Endothelial cell (in vitro differentiated cells): ENCODE results near the gene NT5DC2. TPM values are rescaled to one million over a fixed set of nuclear protein-coding genes. Genes with fewer than 3 reads are reported as not detected.

Experiments used
- DNase-seq: peaks from one replicate; pipeline ENCODE4 v3.0.0; 2021; ENCODE audit warnings: low spot score
- H3K27ac Mint-ChIP-seq: one replicate; pipeline ENCODE4 v1.8.0; 2021; ENCODE audit warnings: mixed read lengths, inconsistent platforms; ENCODE audit not compliant: unreplicated experiment
- H3K27me3 Mint-ChIP-seq: one replicate; pipeline ENCODE4 v1.8.0; 2021; ENCODE audit warnings: mild to moderate bottlenecking, moderate library complexity, mixed read lengths, inconsistent platforms; ENCODE audit not compliant: unreplicated experiment
- H3K36me3 Mint-ChIP-seq: one replicate; pipeline ENCODE4 v1.8.0; 2021; ENCODE audit warnings: mild to moderate bottlenecking, low read depth, mixed read lengths, inconsistent platforms; ENCODE audit not compliant: unreplicated experiment
- H3K4me1 Mint-ChIP-seq: one replicate; pipeline ENCODE4 v1.8.0; 2021; ENCODE audit warnings: mild to moderate bottlenecking, mixed read lengths, inconsistent platforms; ENCODE audit not compliant: unreplicated experiment
- H3K4me3 Mint-ChIP-seq: one replicate; pipeline ENCODE4 v1.8.0; 2021; ENCODE audit warnings: mild to moderate bottlenecking, mixed read lengths, inconsistent platforms; ENCODE audit not compliant: unreplicated experiment
- H3K9me3 Mint-ChIP-seq: one replicate; pipeline ENCODE4 v1.8.0; 2021; ENCODE audit warnings: mixed read lengths, inconsistent platforms; ENCODE audit not compliant: unreplicated experiment
- total RNA-seq: library from RNA; stranded (reverse); fragmentation: NEBNext Ultra II Directional; extraction: Animal tissue kit (Norgen Biotek cat#: 25700); gene quantifications from one replicate; pipeline ENCODE4 v1.2.1, GENCODE V29; 2021; ENCODE audit not compliant: unreplicated experiment
- TF ChIP-seq, protein P1 (sequence below): fragments of 200-600 bp; sonication (generic); IDR thresholded peaks from one replicate; pipeline ENCODE4 v1.5.0; 2021; ENCODE audit warnings: antibody characterized with exemption; ENCODE audit not compliant: unreplicated experiment

NT5DC2 gene
- total RNA-seq, 1 donor from 2014 or later = 252 TPM

DNA sequence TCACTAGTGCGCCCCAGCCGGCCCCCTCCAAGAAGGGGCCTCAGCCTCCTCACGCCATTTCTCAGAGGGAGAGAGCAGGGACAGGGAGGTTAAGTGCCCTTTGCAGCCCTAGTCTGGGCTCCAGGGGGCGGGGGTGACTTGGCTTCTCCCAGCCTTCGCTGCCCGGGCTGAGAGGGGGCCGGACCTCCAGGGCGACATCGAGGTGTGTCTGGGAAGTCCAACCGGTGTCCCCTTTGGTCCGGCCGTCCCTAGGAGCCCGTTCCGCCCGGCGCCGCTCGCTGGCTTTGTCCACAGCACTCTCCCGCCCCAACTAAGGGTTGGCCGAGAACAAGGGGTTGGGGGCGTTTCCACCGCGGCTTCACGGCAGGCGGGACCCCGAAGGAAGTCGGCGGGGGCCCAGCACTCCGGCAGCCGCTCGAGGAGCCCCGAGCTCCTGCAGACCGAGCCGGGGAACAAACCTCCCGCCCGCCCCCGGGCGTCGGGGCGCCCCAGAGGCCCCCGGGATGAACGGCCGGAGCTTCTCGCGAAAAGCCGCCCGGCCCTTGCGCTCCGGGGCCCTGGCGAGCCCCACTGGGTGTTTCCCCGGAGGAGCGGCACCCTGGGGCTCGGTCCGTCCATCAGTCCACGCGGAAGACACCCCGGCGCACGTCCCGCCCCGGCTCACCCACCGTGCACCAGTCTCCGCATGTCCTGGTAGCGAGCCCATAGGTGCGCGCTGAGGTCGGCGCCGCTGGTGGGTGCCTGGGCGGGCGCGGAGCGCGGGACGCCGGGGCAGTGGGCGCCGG, 627 bp downstream of the NT5DC2 start:
- TF ChIP-seq, protein P1, sequence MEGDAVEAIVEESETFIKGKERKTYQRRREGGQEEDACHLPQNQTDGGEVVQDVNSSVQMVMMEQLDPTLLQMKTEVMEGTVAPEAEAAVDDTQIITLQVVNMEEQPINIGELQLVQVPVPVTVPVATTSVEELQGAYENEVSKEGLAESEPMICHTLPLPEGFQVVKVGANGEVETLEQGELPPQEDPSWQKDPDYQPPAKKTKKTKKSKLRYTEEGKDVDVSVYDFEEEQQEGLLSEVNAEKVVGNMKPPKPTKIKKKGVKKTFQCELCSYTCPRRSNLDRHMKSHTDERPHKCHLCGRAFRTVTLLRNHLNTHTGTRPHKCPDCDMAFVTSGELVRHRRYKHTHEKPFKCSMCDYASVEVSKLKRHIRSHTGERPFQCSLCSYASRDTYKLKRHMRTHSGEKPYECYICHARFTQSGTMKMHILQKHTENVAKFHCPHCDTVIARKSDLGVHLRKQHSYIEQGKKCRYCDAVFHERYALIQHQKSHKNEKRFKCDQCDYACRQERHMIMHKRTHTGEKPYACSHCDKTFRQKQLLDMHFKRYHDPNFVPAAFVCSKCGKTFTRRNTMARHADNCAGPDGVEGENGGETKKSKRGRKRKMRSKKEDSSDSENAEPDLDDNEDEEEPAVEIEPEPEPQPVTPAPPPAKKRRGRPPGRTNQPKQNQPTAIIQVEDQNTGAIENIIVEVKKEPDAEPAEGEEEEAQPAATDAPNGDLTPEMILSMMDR = no peak
- Mint-ChIP-seq H3K27me3 (peaks cover 29% of the 10 kb centered on the region), H3K9me3 (no peaks in the 10 kb centered on the region), H3K36me3 (peaks cover 14% of the 10 kb centered on the region), H3K27ac (no peak overlapping the region), H3K4me1 (peaks cover 20% of the 10 kb centered on the region), H3K4me3 (peak overlapping the region; percentile 89)
- peak; percentile 46 for DNase-seq

DNA sequence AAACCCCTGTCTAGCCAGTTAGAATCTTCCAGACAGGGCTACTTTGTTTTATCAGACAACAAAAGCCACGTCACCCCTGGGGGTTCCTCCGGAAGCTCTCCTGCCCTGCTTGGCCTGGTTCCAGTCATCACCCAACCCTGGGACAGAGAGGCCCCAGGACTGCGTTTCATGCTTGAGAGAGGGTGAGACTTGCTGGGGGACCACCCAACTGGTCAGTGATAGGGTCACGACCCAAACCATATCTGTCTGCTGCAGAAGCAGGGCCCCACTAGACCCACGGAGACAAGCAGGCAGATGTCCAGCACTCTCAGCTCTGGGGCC, 1.2 kb downstream of the NT5DC2 start:
- no peaks in the 10 kb centered on the region for H3K9me3 Mint-ChIP-seq
- H3K27me3 Mint-ChIP-seq = peaks cover 29% of the 10 kb centered on the region

DNA sequence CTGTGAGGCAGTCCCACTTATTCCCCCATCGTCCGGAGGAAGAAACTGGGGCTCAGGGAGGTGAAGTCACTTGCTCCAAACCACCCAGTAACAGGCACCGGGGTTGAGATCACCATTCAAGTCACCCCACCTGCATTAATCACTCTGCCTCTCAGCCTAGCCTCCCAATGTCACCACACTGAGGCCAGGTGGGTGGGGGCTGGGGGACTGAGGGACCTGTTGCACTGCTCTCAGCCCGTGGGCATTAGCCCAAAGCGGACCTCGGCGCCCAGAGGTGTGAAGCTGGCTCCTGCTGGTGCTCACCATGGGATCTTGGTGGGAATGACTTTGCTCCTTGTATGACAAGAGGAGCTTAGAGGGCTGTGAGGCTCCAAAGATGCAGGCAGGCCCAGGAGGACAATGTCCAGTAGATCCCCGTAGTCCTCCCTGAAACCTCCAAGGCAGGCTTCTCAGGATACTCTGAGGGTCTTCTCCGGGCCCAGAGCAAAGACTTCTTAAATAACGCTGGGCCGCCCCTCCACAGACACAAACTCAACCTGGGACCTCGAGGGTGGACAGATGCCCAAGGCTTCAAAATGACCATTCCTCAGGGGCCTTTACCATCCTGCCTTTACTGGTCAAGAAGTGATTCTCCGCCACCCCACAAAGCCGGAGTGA, 1.7 kb downstream of the NT5DC2 start:
- Mint-ChIP-seq H3K27me3 (peaks cover 29% of the 10 kb centered on the region), H3K36me3 (peaks cover 11% of the 10 kb centered on the region), H3K4me1 (peaks cover 13% of the 10 kb centered on the region), H3K9me3 (no peaks in the 10 kb centered on the region), H3K27ac (peak overlapping the region; percentile 81), H3K4me3 (peak overlapping the region; percentile 89)
- TF ChIP-seq, protein P1 = no peak
- DNase-seq = peak; percentile 7

More for the DNA sequence above, 1.2 kb downstream of the NT5DC2 start:
- Mint-ChIP-seq H3K27ac (peak overlapping the region; percentile 81), H3K4me1 (peaks cover 15% of the 10 kb centered on the region), H3K4me3 (peak overlapping the region; percentile 89), H3K36me3 (peaks cover 9% of the 10 kb centered on the region)
- peak; percentile 18 for DNase-seq
- TF ChIP-seq, protein P1 = no peak

DNA sequence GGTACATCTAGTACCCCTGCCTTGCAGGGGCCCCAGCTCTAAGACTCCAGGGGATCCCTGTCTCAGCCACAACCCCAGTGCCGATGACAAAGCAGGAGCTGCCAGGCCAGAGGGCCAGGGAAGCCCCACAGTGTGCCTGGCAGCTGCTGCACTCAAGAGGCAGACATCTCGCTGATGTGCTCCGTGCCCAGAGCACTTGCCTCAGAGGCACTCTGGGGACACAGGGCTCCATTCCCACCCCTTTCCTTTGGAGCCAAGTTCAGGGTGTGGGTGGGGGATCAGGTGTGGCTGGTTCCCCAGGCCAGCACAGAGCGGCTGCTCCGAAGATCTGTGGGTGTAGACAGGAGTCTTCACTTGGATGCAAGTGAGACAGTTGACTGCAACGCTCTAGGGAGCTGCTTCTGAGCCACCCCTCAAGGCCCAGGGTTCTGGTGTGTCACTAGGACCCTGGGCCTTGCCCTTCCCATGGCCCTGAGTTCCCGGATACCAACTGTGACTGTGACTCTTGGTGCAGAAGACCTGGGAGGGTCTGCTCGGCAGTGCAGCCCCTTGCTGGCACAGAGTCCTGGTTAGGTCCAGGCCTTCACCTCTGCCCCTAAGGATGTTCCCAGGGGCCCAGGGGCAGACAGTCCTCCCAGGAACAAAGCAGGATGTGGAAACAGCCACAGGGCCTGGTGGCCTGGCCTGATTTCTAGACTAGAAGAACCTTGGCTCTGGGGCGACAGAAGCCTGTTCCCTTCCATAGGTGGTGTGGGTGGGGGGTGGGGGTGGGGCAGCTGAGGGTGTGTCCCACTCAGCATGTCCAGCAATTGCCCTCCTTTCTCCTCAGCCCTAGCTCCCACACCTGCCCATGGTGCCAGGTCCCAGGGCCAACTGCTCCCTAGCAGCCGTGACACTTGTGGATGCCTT, 2.5 kb downstream of the NT5DC2 start:
- TF ChIP-seq, protein P1 = no peak
- H3K27ac Mint-ChIP-seq = no peak overlapping the region
- peaks cover 13% of the 10 kb centered on the region for H3K4me1 Mint-ChIP-seq
- no peak overlapping the region for H3K4me3 Mint-ChIP-seq
- H3K9me3 Mint-ChIP-seq = no peaks in the 10 kb centered on the region
- peaks cover 32% of the 10 kb centered on the region for H3K27me3 Mint-ChIP-seq
- DNase-seq = peak; percentile 9
- peaks cover 15% of the 10 kb centered on the region for H3K36me3 Mint-ChIP-seq
